Endothelial cell of umbilical vein (primary cell): ENCODE results near the gene TSPAN17. TPM values are rescaled to one million over a fixed set of nuclear protein-coding genes. Genes with fewer than 3 reads are reported as not detected.

ENCODE experiments used
- BruUV-seq: library from RNA; stranded (reverse); fragments of 400-500 nt; replicated peaks from 2 replicates; lab custom pipeline; 2021; lab: Mats Ljungman, UMichigan
- CTCF ChIA-PET: fragments of 300-600, 350-600 bp; sonication (Branson Sonifier 250); formaldehyde crosslinking; loops from one replicate; lab custom pipeline; 2021; ENCODE audit warnings: antibody characterized with exemption, inconsistent platforms; lab: Charles Lee
- POLR2A ChIA-PET: fragments of 300-600, 350-600 bp; sonication (Branson Sonifier 250); formaldehyde crosslinking; loops from one replicate; lab custom pipeline; 2021; ENCODE audit warnings: antibody characterized with exemption, inconsistent platforms; lab: Charles Lee
- DNase-seq: peaks from one replicate; pipeline ENCODE4 v3.0.0-alpha.2; 2011; ENCODE audit warnings: low read depth, low spot score
- FAIRE-seq: peaks from 2 replicates; lab custom pipeline; 2011; peaks lifted over from hg19 to GRCh38; lab: Jason Lieb, UNC
- H2AFZ ChIP-seq: 2 replicates; pipeline ENCODE4 v1.6.0; 2012; ENCODE audit warnings: low read depth, low read length, control low read depth, inconsistent platforms
- H3K27ac ChIP-seq: 2 replicates; pipeline ENCODE4 v1.5.1; 2011; ENCODE audit warnings: low read depth, mild to moderate bottlenecking, control low read depth, low read length, moderate library complexity; ENCODE audit not compliant: insufficient read depth
- H3K27me3 ChIP-seq, 2 experiments: 2 replicates each; pipeline versions ENCODE4 v1.6.0 to v1.6.1; 2011; ENCODE audit warnings: low read length in 2 of 2, mixed read lengths in 1 of 2; ENCODE audit not compliant: control insufficient read depth in 2 of 2, insufficient read depth in 2 of 2
- H3K36me3 ChIP-seq, 2 experiments: 2 replicates in 1 of 2; 3 replicates in 1 of 2; pipeline ENCODE4 v1.5.1; 2011; ENCODE audit warnings: low read length in 2 of 2, mild to moderate bottlenecking in 1 of 2, moderate library complexity in 1 of 2; ENCODE audit not compliant: control insufficient read depth in 2 of 2, insufficient read depth in 2 of 2; ENCODE audit errors: extremely low read depth in 1 of 2
- H3K4me1 ChIP-seq: 3 replicates; pipeline ENCODE4 v1.5.1; 2011; ENCODE audit warnings: mild to moderate bottlenecking, low read length; ENCODE audit not compliant: control insufficient read depth, insufficient read depth; ENCODE audit errors: extremely low read depth
- H3K4me2 ChIP-seq: 2 replicates; pipeline ENCODE4 v1.6.1; 2011; ENCODE audit warnings: low read length, control low read depth, mixed read lengths; ENCODE audit not compliant: insufficient read depth
- H3K4me3 ChIP-seq, 3 experiments: fragments of 200-600 bp in 1 of 3; sonication (generic), shearing (Covaris generic) in 1 of 3; replicated peaks in 1 of 3; 2 replicates each; pipeline ENCODE4 v1.5.1; 2011 to 2016; ENCODE audit warnings: control low read depth in 3 of 3, low read length in 3 of 3, mild to moderate bottlenecking in 2 of 3, inconsistent platforms in 1 of 3, low read depth in 1 of 3, moderate library complexity in 1 of 3; ENCODE audit not compliant: insufficient read depth in 1 of 3
- H3K79me2 ChIP-seq: 2 replicates; pipeline ENCODE4 v1.6.0; 2012; ENCODE audit warnings: low read length, inconsistent platforms; ENCODE audit not compliant: control insufficient read depth, insufficient read depth
- H3K9ac ChIP-seq: replicated peaks from 2 replicates; pipeline ENCODE3; 2011; ENCODE audit warnings: low read length, control low read depth; ENCODE audit not compliant: insufficient read depth; ENCODE audit errors: extremely low read depth
- H3K9me1 ChIP-seq: replicated peaks from 3 replicates; pipeline ENCODE4 v1.6.0; 2011; ENCODE audit warnings: mild to moderate bottlenecking, low read length; ENCODE audit not compliant: control insufficient read depth, insufficient read depth; ENCODE audit errors: extremely low read depth
- H3K9me3 ChIP-seq: replicated peaks from 2 replicates; pipeline ENCODE4 v1.5.1; 2012; ENCODE audit warnings: low read length, inconsistent platforms; ENCODE audit not compliant: control insufficient read depth, insufficient read depth
- H4K20me1 ChIP-seq: replicated peaks from 2 replicates; pipeline ENCODE3; 2011; ENCODE audit warnings: mild to moderate bottlenecking, low read length; ENCODE audit not compliant: control insufficient read depth, insufficient read depth; ENCODE audit errors: extremely low read depth
- EZH2 ChIP-seq: IDR thresholded peaks from 2 replicates; pipeline ENCODE4 v1.6.1; 2012; ENCODE audit warnings: borderline replicate concordance, low read depth, mild to moderate bottlenecking, moderate library complexity, low read length, inconsistent platforms; ENCODE audit not compliant: severe bottlenecking
- FOS ChIP-seq: IDR thresholded peaks from 2 replicates; pipeline ENCODE4 v1.6.1; 2011; ENCODE audit warnings: mild to moderate bottlenecking, low read length, moderate library complexity, borderline replicate concordance; ENCODE audit not compliant: insufficient read depth
- GATA2 ChIP-seq: IDR thresholded peaks from 2 replicates; pipeline ENCODE4 v1.7.0; 2011; ENCODE audit warnings: low read depth, mild to moderate bottlenecking, moderate library complexity, mixed read lengths, low read length; ENCODE audit not compliant: insufficient read length, insufficient read depth
- JUN ChIP-seq: IDR thresholded peaks from 2 replicates; pipeline ENCODE4 v1.6.1; 2011; ENCODE audit warnings: borderline replicate concordance, low read depth; ENCODE audit not compliant: insufficient read length, insufficient read depth
- MYC ChIP-seq: IDR thresholded peaks from one replicate; pipeline ENCODE4 v1.6.1; 2011; ENCODE audit warnings: mild to moderate bottlenecking, low read depth, low read length
- POLR2A ChIP-seq: IDR thresholded peaks from 2 replicates; pipeline ENCODE4 v1.6.1; 2012; ENCODE audit warnings: low read depth, mild to moderate bottlenecking, control low read depth, low read length
- POLR2AphosphoS5 ChIP-seq: IDR thresholded peaks from 2 replicates; pipeline ENCODE4 v1.6.1; 2012; ENCODE audit warnings: low read depth, mild to moderate bottlenecking, control low read depth, low read length, moderate library complexity; ENCODE audit not compliant: insufficient read depth
- dilution Hi-C: fragments of 300-500 bp; cut with MboI; formaldehyde crosslinking; loops from one replicate; pipeline ENCODE4 v1.15.0; 2019; ENCODE audit warnings: low sequenced_read_pairs; ENCODE audit not compliant: extremely low pct_ligation_motif_present
- intact Hi-C: fragments of 100-400 bp; cut with micrococcal nuclease; formaldehyde crosslinking; loops from one replicate; pipeline ENCODE4 v1.10.0; 2022
- polyA plus RNA-seq, 4 experiments: library from polyadenylated mRNA; depleted of rRNA in 3 of 4; stranded (reverse) in 3 of 4; unstranded in 1 of 4; fragments of >200 nt; gene quantifications; 2 replicates each; pipeline versions ENCODE4 v1.2.1 to v1.2.3, GENCODE V29; 2011 to 2012; ENCODE audit warnings: missing spikeins in 1 of 4
- total RNA-seq: library from RNA; stranded (reverse); gene quantifications from 2 replicates; pipeline ENCODE4 v1.2.3, GENCODE V29; 2021
- TF ChIP-seq, protein P1 (sequence below), 2 donors: IDR thresholded peaks; 1 replicate in 1 of 2; 2 replicates in 1 of 2; pipeline ENCODE4 v1.5.1; 2011; ENCODE audit warnings: low read length in 2 of 2, mild to moderate bottlenecking in 2 of 2, moderate library complexity in 2 of 2, control low read depth in 1 of 2, inconsistent platforms in 1 of 2, low read depth in 1 of 2; ENCODE audit not compliant: insufficient read depth in 1 of 2; ENCODE audit errors: extremely low read depth in 1 of 2
- TF ChIP-seq, protein P2 (sequence below): IDR thresholded peaks from 2 replicates; pipeline ENCODE4 v1.6.1; 2011; ENCODE audit not compliant: insufficient read depth, insufficient read length

TSPAN17 gene
- total and polyA plus RNA-seq, 2 donors (not counting 3 experiments of a cell fraction or from before 2014, with no cell fraction given) = 55.9 to 73.3 TPM

DNA sequence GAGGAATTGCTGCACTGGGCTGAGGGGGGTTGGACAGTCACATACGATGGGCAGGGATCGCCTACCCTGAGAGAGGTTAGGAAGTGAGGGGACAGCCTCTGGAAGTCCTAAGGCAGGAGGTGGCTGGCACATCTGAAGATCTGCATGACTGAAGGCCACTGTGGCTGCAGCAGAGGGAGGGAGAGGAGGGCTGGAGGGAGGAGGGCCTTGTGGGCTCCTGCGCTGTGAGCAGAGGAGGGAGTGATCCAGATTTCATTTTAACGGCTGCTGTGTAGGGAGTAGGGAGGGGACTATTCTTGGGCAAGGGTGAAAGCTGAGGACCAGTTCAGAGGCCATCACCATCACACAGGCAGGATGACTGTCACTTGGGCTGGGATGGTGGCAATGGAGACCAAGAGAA, 9.7 kb upstream of the TSPAN17 start:
- no peak overlapping the region for H3K4me2 ChIP-seq
- ChIA-PET CTCF (no interaction called here), POLR2A (no interaction called here)
- H3K4me1 ChIP-seq = no peaks in the 10 kb centered on the region
- intact Hi-C loops (no loop called here), dilution Hi-C loops (no loop called here)
- H3K36me3 ChIP-seq = no peaks in the 10 kb centered on the region
- no peaks in the 10 kb centered on the region for H4K20me1 ChIP-seq
- no peaks in the 10 kb centered on the region for H3K9me1 ChIP-seq
- no peak overlapping the region for H3K27ac ChIP-seq
- no peak for TF ChIP-seq GATA2
- no peak for TF ChIP-seq EZH2
- no peak for TF ChIP-seq POLR2A
- TF ChIP-seq POLR2AphosphoS5 = no peak
- no peak for TF ChIP-seq JUN
- TF ChIP-seq, protein P1, sequence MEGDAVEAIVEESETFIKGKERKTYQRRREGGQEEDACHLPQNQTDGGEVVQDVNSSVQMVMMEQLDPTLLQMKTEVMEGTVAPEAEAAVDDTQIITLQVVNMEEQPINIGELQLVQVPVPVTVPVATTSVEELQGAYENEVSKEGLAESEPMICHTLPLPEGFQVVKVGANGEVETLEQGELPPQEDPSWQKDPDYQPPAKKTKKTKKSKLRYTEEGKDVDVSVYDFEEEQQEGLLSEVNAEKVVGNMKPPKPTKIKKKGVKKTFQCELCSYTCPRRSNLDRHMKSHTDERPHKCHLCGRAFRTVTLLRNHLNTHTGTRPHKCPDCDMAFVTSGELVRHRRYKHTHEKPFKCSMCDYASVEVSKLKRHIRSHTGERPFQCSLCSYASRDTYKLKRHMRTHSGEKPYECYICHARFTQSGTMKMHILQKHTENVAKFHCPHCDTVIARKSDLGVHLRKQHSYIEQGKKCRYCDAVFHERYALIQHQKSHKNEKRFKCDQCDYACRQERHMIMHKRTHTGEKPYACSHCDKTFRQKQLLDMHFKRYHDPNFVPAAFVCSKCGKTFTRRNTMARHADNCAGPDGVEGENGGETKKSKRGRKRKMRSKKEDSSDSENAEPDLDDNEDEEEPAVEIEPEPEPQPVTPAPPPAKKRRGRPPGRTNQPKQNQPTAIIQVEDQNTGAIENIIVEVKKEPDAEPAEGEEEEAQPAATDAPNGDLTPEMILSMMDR (IDR thresholded peaks at IDR 0.05; ENCODE audit: extremely low read depth in 1 of 2, insufficient read depth in 1 of 2, low read depth in 1 of 2, low read length in 2 of 2) = no peak
- TF ChIP-seq, protein P2, sequence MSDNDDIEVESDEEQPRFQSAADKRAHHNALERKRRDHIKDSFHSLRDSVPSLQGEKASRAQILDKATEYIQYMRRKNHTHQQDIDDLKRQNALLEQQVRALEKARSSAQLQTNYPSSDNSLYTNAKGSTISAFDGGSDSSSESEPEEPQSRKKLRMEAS = no peak
- no peak for TF ChIP-seq MYC
- no peak for TF ChIP-seq FOS
- H3K27me3 ChIP-seq = peaks cover 17 to 27% of the 10 kb centered on the region in 2 experiments
- FAIRE-seq (no peak), DNase-seq (no peak)
- no peak overlapping the region for H3K4me3 ChIP-seq
- no peaks in the 10 kb centered on the region for H3K9me3 ChIP-seq
- H2AFZ ChIP-seq = no peak overlapping the region
- no peak overlapping the region for H3K9ac ChIP-seq
- BruUV-seq = no TSS peak
- no peaks in the 10 kb centered on the region for H3K79me2 ChIP-seq
